AG09319 (cell line): ENCODE measurements around the gene RHOF.

Experiments used
- DNase-seq: peaks from one replicate; pipeline ENCODE4 v3.0.0-alpha.2; 2010; ENCODE audit warnings: low read depth; ENCODE audit errors: extremely low read depth
- TF ChIP-seq, protein P1 (sequence below): IDR thresholded peaks from 2 replicates; pipeline ENCODE4 v1.5.1; 2011; ENCODE audit warnings: low read depth, mild to moderate bottlenecking, inconsistent platforms, low read length, moderate library complexity

Gene RHOF

DNA sequence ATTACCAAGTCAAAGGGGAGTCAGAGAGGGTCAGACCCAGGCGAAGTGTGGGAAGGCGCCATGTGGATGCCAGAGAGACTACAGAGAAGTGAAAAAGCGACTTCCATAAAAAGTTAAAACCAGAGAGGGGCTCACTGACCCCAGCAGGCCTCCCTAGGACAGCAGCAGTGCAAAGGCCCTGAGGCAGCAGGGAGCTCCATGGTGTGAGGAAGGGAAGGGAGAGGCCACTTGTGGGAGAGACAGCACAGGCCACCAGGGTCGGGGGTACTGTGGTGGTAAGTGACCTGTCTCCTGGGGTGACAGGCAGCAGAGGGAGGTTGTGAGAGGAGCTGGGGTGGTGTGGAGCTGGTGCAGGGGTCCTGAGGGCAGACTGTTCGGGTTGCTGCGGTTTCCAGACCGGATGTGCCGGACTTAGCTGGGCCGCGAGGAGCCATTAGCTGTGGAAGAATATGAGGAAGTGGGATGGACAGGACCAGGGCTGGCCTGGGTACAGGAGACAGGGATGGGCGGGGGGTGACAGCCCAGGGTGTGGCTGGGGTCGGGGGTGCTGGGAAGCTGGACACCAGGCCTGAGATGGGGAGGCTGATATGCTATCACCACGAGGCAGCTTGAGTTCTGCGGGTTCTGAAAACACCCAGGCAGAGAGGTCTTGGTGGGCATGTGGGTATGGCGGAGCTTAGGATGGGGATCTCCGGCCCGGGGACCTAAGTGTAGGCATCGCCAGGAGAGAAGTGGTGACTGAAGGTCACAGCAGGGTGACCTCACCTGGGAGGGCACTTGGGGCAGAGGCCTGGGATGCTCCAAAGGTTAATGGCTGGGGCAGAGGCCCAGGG, 33.0 kb upstream of the RHOF start:
- TF ChIP-seq, protein P1, sequence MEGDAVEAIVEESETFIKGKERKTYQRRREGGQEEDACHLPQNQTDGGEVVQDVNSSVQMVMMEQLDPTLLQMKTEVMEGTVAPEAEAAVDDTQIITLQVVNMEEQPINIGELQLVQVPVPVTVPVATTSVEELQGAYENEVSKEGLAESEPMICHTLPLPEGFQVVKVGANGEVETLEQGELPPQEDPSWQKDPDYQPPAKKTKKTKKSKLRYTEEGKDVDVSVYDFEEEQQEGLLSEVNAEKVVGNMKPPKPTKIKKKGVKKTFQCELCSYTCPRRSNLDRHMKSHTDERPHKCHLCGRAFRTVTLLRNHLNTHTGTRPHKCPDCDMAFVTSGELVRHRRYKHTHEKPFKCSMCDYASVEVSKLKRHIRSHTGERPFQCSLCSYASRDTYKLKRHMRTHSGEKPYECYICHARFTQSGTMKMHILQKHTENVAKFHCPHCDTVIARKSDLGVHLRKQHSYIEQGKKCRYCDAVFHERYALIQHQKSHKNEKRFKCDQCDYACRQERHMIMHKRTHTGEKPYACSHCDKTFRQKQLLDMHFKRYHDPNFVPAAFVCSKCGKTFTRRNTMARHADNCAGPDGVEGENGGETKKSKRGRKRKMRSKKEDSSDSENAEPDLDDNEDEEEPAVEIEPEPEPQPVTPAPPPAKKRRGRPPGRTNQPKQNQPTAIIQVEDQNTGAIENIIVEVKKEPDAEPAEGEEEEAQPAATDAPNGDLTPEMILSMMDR: no peak
- no peak for DNase-seq

DNA sequence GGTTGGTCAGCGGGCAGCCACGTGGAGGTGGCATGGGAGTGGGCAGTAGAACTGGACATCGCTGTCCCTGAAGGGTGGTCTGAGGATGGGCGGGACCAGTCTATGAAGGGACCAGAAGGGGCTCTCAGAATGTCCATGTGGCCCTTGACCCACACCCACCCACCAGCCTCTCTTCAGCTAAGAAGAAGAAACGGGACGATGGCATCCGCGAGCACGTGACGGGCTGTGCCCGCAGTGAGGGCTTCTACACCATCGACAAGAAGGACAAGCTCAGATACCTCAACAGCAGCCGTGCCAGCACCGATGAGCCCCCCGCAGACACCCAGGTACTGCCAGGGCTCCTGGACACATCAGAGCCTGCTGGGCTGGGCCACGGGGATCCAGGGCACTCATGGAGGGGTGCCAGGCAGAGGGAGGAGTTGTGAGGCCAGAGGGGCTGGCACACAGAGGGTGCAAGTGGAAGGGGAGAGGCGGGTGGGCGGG, 31.6 kb upstream of the RHOF start:
- TF ChIP-seq, protein P1: no peak
- no peak for DNase-seq

DNA sequence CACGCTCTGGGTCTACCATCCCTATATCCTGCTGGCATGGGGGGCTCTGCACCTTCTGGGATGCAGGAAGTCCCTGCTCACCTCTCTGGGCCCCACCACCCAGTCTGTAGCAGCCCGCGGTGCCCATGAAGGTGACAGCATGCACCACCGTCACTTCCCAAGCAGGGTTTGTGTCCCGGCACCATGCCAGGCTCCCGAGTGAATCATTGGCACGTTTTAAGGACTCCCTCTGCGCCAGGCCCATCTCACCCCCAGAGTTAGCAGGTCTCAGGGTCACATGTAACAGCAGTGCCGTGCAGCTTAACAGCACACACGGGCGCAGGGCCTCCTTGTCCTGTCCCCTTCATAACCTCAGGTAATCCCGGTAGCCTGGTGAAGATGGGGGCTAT, 30.2 kb upstream of the RHOF start:
- TF ChIP-seq, protein P1: no peak
- no peak for DNase-seq

DNA sequence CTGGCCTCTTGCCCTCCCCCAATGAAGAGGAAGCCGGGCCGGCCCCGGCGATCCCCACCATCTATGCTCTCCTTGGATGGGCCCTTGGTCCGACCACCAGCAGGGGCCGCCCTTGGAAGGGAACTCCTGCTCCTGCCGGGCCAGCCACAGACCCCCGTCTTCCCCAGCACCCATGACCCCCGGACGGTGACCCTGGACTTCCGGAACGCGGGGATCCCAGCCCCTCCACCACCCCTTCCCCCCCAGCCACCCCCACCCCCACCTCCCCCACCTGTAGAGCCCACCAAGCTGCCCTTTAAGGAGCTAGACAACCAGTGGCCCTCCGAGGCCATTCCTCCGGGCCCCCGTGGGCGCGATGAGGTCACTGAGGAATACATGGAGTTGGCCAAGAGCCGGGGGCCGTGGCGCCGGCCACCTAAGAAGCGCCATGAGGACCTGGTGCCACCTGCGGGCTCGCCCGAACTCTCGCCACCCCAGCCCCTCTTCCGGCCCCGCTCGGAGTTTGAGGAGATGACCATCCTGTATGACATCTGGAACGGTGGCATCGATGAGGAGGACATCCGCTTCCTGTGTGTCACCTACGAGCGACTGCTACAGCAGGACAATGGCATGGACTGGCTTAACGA, 29.7 kb upstream of the RHOF start:
- TF ChIP-seq, protein P1: peak; percentile 11
- no peak for DNase-seq

DNA sequence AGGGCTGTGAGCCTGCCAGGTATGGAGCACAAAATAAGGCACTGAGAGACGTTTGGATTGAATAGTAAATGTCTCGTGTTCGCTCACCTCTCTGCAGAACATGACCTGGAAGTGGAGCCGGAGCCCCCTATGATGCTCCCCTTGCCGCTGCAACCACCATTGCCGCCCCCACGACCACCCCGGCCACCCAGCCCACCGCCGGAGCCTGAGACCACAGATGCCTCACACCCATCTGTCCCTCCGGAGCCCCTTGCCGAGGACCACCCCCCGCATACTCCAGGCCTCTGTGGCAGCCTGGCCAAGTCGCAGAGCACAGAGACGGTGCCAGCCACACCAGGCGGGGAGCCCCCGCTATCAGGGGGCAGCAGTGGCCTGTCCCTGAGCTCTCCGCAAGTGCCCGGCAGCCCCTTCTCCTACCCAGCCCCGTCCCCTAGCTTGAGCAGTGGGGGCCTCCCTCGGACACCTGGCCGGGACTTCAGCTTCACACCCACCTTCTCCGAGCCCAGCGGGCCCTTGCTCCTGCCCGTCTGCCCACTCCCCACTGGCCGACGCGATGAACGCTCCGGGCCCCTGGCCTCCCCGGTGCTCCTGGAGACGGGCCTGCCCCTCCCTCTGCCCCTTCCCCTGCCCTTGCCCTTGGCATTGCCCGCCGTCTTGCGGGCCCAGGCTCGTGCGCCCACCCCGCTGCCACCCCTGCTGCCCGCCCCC, 29.1 kb upstream of the RHOF start:
- TF ChIP-seq, protein P1: no peak
- no peak for DNase-seq

DNA sequence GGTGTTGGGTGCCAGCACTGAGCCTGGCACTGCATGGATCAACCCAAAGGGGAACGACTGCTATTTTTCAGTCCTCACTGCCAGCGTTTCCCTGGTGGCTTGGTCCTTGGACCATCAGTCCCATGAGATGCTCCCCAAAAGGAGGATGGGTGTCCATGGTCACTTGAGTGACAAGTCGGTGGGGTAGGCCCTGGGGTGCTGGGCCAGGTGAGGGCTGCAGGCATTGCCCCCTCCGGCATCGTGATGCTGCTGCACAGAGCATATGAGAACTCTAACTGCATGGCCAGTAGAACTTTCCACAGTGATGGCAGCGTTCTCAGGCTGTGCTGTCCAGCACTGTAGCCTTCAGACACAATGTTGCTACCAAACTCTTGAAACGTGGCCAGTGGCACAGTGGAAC, 26.6 kb upstream of the RHOF start:
- DNase-seq: no peak
- TF ChIP-seq, protein P1: no peak
